A549 (cell line): ENCODE data around the gene UNC5B. TPM values are rescaled to one million over a fixed set of nuclear protein-coding genes. Genes with fewer than 3 reads are reported as not detected.

ENCODE experiments used
- ATAC-seq, 2 experiments: fragments of 200-7000 bp in 1 of 2; fragments of >200 bp in 1 of 2; cut with Nextera tagmentation in 1 of 2; cut with Tn5 transposase in 1 of 2; 3 replicates each; pipeline versions ENCODE4 v1.8.0 to v1.9.1; 2018 to 2020; ENCODE audit warnings: mild to moderate bottlenecking in 1 of 2, moderate library complexity in 1 of 2
- CTCF ChIA-PET: fragments of 300-600 bp; sonication (Branson Sonifier 250); formaldehyde crosslinking; extraction: SDS; loops from one replicate; lab custom pipeline; 2021; ENCODE audit warnings: antibody characterized with exemption, inconsistent platforms; lab: Yijun Ruan, JAX
- POLR2A ChIA-PET: fragments of 350-600 bp; formaldehyde crosslinking; extraction: SDS; loops from one replicate; lab custom pipeline; 2021; ENCODE audit warnings: antibody characterized with exemption, inconsistent platforms; lab: Yijun Ruan, JAX
- DNase-seq, 2 experiments: peaks; one replicate each; pipeline versions ENCODE4 v3.0.0 to v3.0.0-alpha.2; 2011 to 2016; ENCODE audit warnings: low read depth in 1 of 2, low spot score in 1 of 2
- FAIRE-seq: peaks from 2 replicates; lab custom pipeline; 2011; peaks lifted over from hg19 to GRCh38; lab: Jason Lieb, UNC
- H3K27ac ChIP-seq, 2 experiments: fragments of >200 bp; sonication (Bioruptor Twin); formaldehyde crosslinking; 3 replicates each; pipeline ENCODE4 v1.5.1; 2016 to 2017
- H3K4me1 ChIP-seq: fragments of >200 bp; sonication (Bioruptor Twin); formaldehyde crosslinking; 3 replicates; pipeline ENCODE4 v1.6.1; 2016
- H3K4me2 ChIP-seq: fragments of >200 bp; sonication (Bioruptor Twin); formaldehyde crosslinking; 3 replicates; pipeline ENCODE4 v1.6.1; 2016
- H3K4me3 ChIP-seq: fragments of >200 bp; sonication (Bioruptor Twin); formaldehyde crosslinking; 3 replicates; pipeline ENCODE4 v1.5.1; 2016
- H3K9me3 ChIP-seq: fragments of >200 bp; sonication (Bioruptor Twin); formaldehyde crosslinking; 3 replicates; pipeline ENCODE4 v1.6.1; 2016
- ELK1 ChIP-seq: fragments of 150-350 bp; IDR thresholded peaks from 2 replicates; pipeline ENCODE4 v1.6.1; 2014; ENCODE audit warnings: low read depth, mild to moderate bottlenecking, low read length
- FOSB ChIP-seq: fragments of 250-450 bp; sonication (Bioruptor Pico); IDR thresholded peaks from 2 replicates; pipeline ENCODE4 v1.5.0; 2020; ENCODE audit warnings: mild to moderate bottlenecking, moderate library complexity
- FOSL2 ChIP-seq, 2 experiments: fragments of 450-650 bp in 1 of 2; fragments of >200 bp in 1 of 2; sonication (Bioruptor Twin) in 1 of 2; formaldehyde crosslinking; IDR thresholded peaks; 2 replicates each; pipeline versions ENCODE4 v1.5.0 to v1.6.1; 2016 to 2020; ENCODE audit warnings: mild to moderate bottlenecking in 1 of 2, moderate library complexity in 1 of 2
- HDAC2 ChIP-seq: fragments of 200-600 bp; sonication (generic); IDR thresholded peaks from 2 replicates; pipeline ENCODE4 v1.6.1; 2016
- HEYL ChIP-seq: fragments of 250-450 bp; sonication (Bioruptor Pico); IDR thresholded peaks from 2 replicates; pipeline ENCODE4 v1.8.0; 2021; ENCODE audit warnings: mild to moderate bottlenecking, moderate library complexity
- KDM5A ChIP-seq: fragments of 200-600 bp; sonication (generic); IDR thresholded peaks from 2 replicates; pipeline ENCODE4 v1.6.1; 2016; ENCODE audit warnings: antibody characterized with exemption, mild to moderate bottlenecking
- MAZ ChIP-seq: fragments of 150-350 bp; IDR thresholded peaks from 2 replicates; pipeline ENCODE4 v1.6.1; 2014; ENCODE audit warnings: antibody characterized with exemption, low read depth, low read length, borderline replicate concordance
- MYC ChIP-seq: IDR thresholded peaks from 2 replicates; pipeline ENCODE4 v1.6.1; 2012; ENCODE audit warnings: mild to moderate bottlenecking, inconsistent platforms, low read length, improper control_type of control experiment, borderline replicate concordance
- NFE2L2 ChIP-seq: fragments of 150-350 bp; conservative IDR thresholded peaks from 2 replicates; pipeline ENCODE4 v1.6.1; 2014; ENCODE audit warnings: low read length
- RARB ChIP-seq: fragments of 250-450 bp; sonication (Bioruptor Pico); IDR thresholded peaks from 2 replicates; pipeline ENCODE4 v1.8.0; 2021; ENCODE audit warnings: mild to moderate bottlenecking, moderate library complexity
- TFCP2L1 ChIP-seq: fragments of 250-450 bp; sonication (Bioruptor Pico); IDR thresholded peaks from 2 replicates; pipeline ENCODE4 v1.5.0; 2021; ENCODE audit warnings: mild to moderate bottlenecking
- ZC3H11A ChIP-seq: fragments of 450-650 bp; IDR thresholded peaks from 2 replicates; pipeline ENCODE4 v1.6.1; 2014; ENCODE audit warnings: antibody characterized with exemption, mild to moderate bottlenecking
- ZFP36 ChIP-seq: fragments of 450-650 bp; IDR thresholded peaks from 2 replicates; pipeline ENCODE4 v1.6.1; 2014; ENCODE audit warnings: borderline replicate concordance; ENCODE audit not compliant: partially characterized antibody
- ZNF302 ChIP-seq: fragments of 250-450 bp; sonication (Bioruptor Pico); IDR thresholded peaks from 2 replicates; pipeline ENCODE4 v1.9.0; 2021; ENCODE audit warnings: inconsistent platforms, mild to moderate bottlenecking, moderate library complexity
- whole genome bisulfite sequencing: methylation state at CpG from one replicate; pipeline ENCODE4 v1.1.6; 2017; ENCODE audit errors: missing lambda C conversion rate; 5-methylcytosine and 5-hydroxymethylcytosine counted together
- polyA plus RNA-seq, 4 experiments: library from polyadenylated mRNA; depleted of rRNA in 3 of 4; stranded (reverse); fragments of >200 nt; fragmentation: RNase III in 1 of 4; extraction: RNeasy Plus Mini Kit Qiagen cat#74134 plus additional on column Dnase treatment in 1 of 4; gene quantifications; 2 replicates in 3 of 4; 3 replicates in 1 of 4; pipeline ENCODE4 v1.2.3, GENCODE V29; 2011 to 2017
- TF ChIP-seq, protein P1 (sequence below): IDR thresholded peaks from 2 replicates; pipeline ENCODE4 v1.6.1; 2012
- TF ChIP-seq, protein P2 (sequence below): fragments of >200 bp; sonication (Bioruptor Twin); formaldehyde crosslinking; IDR thresholded peaks from 2 replicates; pipeline ENCODE4 v1.6.1; 2016
- TF ChIP-seq, protein P3 (sequence below): fragments of 250-450 bp; sonication (Bioruptor Pico); IDR thresholded peaks from 2 replicates; pipeline ENCODE4 v1.5.0; 2021; ENCODE audit warnings: mild to moderate bottlenecking, moderate library complexity, borderline replicate concordance
- TF ChIP-seq, protein P4 (sequence below): fragments of 200-600 bp; sonication (generic); IDR thresholded peaks from 2 replicates; pipeline ENCODE4 v1.6.1; 2016; ENCODE audit warnings: antibody characterized with exemption, mild to moderate bottlenecking, moderate library complexity

Gene UNC5B
- polyA plus RNA-seq, 2 of the 4 experiments (the other 2 are of a cell fraction): 0.14 to 1.0 TPM

GRCh38 chr10:71236286-71236685 lies 23.9 kb downstream of the UNC5B start:
- Histone ChIP-seq H3K4me3 (no peak overlapping the region), H3K27ac (no peak overlapping the region), H3K4me1 (no peaks in the 10 kb centered on the region), H3K9me3 (no peaks in the 10 kb centered on the region), H3K4me2 (no peak overlapping the region)
- FAIRE-seq (no peak), DNase-seq (no peak), ATAC-seq (no peak)
- ChIA-PET POLR2A (no interaction called here), CTCF (interaction anchor here (1.5 to 3.1 kb wide), 4 partner anchors 14 to 311 kb away, joined by 3 to 14 read pairs (median 6); no protein-coding TSS in a partner anchor)
- TF ChIP-seq FOSL2 (IDR thresholded peaks at IDR 0.05) (no peak), FOSL2 (CRISPR knock-in tag; IDR thresholded peaks at IDR 0.05) (no peak), ELK1 (no peak), NFE2L2 (no peak), ZNF302 (CRISPR knock-in tag) (no peak), KDM5A (no peak), ZC3H11A (no peak), RARB (no peak), ZFP36 (no peak), MAZ (no peak), HDAC2 (no peak), HEYL (no peak), TFCP2L1 (no peak), FOSB (no peak)
- TF ChIP-seq, protein P1, sequence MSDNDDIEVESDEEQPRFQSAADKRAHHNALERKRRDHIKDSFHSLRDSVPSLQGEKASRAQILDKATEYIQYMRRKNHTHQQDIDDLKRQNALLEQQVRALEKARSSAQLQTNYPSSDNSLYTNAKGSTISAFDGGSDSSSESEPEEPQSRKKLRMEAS: no peak
- TF ChIP-seq, protein P2, sequence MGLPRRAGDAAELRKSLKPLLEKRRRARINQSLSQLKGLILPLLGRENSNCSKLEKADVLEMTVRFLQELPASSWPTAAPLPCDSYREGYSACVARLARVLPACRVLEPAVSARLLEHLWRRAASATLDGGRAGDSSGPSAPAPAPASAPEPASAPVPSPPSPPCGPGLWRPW: no peak
- TF ChIP-seq, protein P3, sequence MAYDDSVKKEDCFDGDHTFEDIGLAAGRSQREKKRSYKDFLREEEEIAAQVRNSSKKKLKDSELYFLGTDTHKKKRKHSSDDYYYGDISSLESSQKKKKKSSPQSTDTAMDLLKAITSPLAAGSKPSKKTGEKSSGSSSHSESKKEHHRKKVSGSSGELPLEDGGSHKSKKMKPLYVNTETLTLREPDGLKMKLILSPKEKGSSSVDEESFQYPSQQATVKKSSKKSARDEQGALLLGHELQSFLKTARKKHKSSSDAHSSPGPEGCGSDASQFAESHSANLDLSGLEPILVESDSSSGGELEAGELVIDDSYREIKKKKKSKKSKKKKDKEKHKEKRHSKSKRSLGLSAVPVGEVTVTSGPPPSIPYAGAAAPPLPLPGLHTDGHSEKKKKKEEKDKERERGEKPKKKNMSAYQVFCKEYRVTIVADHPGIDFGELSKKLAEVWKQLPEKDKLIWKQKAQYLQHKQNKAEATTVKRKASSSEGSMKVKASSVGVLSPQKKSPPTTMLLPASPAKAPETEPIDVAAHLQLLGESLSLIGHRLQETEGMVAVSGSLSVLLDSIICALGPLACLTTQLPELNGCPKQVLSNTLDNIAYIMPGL: no peak
- 67% methylated on average over 10 of the region's 10 CpGs for WGBS

GRCh38 chr10:71236822-71237682 lies 24.7 kb downstream of the UNC5B start:
- no peak for FAIRE-seq
- no peak for ATAC-seq
- no peak for DNase-seq
- Histone ChIP-seq H3K4me2 (no peak overlapping the region), H3K27ac (no peak overlapping the region), H3K9me3 (no peaks in the 10 kb centered on the region), H3K4me1 (no peaks in the 10 kb centered on the region), H3K4me3 (no peak overlapping the region)
- WGBS: 60% methylated on average over 15 of the region's 15 CpGs
- POLR2A ChIA-PET: no interaction called here
- CTCF ChIA-PET: interaction anchor here (0.5 to 3.1 kb wide), 5 partner anchors 15 to 374 kb away, joined by 3 to 14 read pairs (median 6); no protein-coding TSS in a partner anchor
- TF ChIP-seq ZFP36 (peak; percentile 19), MYC (no peak), NFE2L2 (no peak)
- TF ChIP-seq, protein P4, sequence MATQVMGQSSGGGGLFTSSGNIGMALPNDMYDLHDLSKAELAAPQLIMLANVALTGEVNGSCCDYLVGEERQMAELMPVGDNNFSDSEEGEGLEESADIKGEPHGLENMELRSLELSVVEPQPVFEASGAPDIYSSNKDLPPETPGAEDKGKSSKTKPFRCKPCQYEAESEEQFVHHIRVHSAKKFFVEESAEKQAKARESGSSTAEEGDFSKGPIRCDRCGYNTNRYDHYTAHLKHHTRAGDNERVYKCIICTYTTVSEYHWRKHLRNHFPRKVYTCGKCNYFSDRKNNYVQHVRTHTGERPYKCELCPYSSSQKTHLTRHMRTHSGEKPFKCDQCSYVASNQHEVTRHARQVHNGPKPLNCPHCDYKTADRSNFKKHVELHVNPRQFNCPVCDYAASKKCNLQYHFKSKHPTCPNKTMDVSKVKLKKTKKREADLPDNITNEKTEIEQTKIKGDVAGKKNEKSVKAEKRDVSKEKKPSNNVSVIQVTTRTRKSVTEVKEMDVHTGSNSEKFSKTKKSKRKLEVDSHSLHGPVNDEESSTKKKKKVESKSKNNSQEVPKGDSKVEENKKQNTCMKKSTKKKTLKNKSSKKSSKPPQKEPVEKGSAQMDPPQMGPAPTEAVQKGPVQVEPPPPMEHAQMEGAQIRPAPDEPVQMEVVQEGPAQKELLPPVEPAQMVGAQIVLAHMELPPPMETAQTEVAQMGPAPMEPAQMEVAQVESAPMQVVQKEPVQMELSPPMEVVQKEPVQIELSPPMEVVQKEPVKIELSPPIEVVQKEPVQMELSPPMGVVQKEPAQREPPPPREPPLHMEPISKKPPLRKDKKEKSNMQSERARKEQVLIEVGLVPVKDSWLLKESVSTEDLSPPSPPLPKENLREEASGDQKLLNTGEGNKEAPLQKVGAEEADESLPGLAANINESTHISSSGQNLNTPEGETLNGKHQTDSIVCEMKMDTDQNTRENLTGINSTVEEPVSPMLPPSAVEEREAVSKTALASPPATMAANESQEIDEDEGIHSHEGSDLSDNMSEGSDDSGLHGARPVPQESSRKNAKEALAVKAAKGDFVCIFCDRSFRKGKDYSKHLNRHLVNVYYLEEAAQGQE: no peak
